ENCODE data around the gene DDI2.

DNA sequence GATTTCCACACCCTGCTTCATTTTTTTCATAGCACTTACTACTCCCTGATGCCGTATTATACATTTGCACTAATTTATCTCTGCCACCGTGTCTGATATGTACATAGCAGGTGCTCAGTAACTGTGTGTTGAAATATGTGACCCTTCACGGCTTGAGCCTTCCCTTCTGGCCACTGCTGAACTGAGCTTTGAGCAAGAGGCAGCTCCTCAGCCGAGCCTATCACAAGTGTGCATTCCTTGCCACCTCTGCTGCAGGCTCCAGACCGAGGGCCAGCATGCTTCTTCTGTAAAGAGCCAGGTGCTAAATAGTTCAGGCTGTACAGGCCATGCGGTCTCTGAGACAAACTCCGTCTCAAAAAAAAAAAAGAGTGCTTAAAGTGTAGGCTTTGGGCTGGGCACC is 89.5 kb downstream of the DDI2 start:
- TF ChIP-seq, protein P1, sequence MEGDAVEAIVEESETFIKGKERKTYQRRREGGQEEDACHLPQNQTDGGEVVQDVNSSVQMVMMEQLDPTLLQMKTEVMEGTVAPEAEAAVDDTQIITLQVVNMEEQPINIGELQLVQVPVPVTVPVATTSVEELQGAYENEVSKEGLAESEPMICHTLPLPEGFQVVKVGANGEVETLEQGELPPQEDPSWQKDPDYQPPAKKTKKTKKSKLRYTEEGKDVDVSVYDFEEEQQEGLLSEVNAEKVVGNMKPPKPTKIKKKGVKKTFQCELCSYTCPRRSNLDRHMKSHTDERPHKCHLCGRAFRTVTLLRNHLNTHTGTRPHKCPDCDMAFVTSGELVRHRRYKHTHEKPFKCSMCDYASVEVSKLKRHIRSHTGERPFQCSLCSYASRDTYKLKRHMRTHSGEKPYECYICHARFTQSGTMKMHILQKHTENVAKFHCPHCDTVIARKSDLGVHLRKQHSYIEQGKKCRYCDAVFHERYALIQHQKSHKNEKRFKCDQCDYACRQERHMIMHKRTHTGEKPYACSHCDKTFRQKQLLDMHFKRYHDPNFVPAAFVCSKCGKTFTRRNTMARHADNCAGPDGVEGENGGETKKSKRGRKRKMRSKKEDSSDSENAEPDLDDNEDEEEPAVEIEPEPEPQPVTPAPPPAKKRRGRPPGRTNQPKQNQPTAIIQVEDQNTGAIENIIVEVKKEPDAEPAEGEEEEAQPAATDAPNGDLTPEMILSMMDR (conservative IDR thresholded peaks at IDR 0.05; ENCODE audit: low read length), result no peak
- TF ChIP-seq EZH2phosphoT487 (IDR thresholded peaks at IDR 0.05; ENCODE audit: borderline replicate concordance), result no peak

Measured in Loucy (cell line).